GM15510 (cell line): ENCODE results near the gene CAD.

Source experiments
- POLR2A ChIP-seq: IDR thresholded peaks from 3 replicates; pipeline ENCODE4 v1.6.1; 2011; ENCODE audit warnings: borderline replicate concordance; ENCODE audit not compliant: insufficient read length; ENCODE audit errors: extremely low read depth

CAD gene

GRCh38 chr2:27212626-27213471 lies 4.3 kb upstream of the CAD start:
- no peak for TF ChIP-seq POLR2A

DNA sequence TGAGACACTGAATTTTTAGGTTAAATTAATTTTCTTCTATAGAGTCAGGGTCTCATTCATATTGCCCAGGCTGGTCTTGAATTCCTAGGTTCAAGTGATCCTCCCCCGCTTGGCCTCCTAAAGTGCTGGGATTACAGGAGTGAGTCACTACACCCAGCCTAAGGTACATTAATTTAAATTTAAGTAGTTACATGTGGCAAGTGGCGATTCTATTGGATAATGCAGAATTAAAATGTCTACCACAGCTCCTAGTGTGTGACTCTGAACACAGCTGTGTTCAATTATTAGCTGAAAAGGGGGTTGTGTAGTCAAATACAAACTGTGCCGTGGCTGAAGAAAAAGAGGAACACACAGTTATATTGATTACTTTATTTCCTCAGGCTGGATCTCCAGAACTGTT lies 2.2 kb upstream of the CAD start:
- no peak for TF ChIP-seq POLR2A

DNA sequence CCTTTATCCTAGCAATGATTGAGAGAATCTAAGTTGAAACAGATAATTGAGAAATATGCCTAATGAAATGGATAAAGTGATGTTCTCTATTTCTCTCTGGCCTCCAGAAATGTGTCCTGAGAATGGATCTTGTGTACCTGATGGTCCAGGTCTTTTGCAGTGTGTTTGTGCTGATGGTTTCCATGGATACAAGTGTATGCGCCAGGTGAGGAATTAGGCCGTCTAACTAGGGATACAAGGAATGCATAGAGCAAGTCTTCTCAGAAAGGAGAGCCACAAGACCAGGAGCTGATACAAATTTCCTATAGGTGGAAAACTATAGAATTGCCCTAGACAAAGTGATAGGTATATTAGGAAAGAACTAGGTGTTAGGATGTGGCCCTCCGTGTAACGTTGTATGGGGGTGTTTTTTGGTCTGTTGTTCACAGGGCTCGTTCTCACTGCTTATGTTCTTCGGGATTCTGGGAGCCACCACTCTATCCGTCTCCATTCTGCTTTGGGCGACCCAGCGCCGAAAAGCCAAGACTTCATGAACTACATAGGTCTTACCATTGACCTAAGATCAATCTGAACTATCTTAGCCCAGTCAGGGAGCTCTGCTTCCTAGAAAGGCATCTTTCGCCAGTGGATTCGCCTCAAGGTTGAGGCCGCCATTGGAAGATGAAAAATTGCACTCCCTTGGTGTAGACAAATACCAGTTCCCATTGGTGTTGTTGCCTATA lies 592 bp upstream of the CAD start:
- no peak for TF ChIP-seq POLR2A

- no peak for TF ChIP-seq POLR2A
These were observed 1.4 kb downstream of the CAD start for GRCh38 chr2:27218614-27219013.

DNA sequence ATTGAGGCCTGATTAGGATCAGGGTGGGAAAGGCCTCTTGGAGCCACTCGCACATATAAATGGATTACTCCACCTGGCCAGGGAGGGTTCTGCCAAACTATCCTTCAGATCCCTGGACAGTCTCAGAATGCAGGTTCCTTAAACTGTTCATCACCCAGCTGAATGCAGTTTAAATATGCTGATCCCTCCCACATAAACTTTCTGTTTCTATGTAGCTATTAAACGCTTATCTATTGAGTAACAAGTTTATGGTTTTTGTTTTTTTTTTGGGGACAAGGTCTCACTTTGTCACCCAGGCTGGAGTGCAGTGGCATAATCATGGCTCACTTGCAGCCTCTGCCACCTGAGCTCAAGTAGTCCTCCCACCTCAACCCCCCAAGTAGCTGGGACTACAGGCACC lies 1.9 kb downstream of the CAD start:
- TF ChIP-seq POLR2A = no peak

- TF ChIP-seq POLR2A = no peak
These were observed 2.9 kb downstream of the CAD start for GRCh38 chr2:27220091-27220490.

- no peak for TF ChIP-seq POLR2A
These were observed 4.0 kb downstream of the CAD start for GRCh38 chr2:27221166-27221565.

DNA sequence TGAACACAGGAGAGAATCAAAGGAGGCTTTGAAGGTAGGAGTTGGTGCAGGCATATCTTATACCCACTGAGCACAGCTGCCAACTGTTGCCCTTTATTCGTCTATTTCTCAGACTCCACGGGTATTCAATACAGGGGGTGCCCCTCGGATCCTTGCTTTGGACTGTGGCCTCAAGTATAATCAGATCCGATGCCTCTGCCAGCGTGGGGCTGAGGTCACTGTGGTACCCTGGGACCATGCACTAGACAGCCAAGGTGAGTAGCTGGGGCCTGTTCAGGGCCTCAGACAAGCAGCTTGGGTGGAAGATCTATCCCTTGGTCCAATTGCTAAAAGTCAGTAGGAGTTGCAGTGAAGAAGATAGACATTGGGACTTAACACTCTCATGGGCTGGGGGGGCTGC lies 5.2 kb downstream of the CAD start:
- TF ChIP-seq POLR2A = no peak

DNA sequence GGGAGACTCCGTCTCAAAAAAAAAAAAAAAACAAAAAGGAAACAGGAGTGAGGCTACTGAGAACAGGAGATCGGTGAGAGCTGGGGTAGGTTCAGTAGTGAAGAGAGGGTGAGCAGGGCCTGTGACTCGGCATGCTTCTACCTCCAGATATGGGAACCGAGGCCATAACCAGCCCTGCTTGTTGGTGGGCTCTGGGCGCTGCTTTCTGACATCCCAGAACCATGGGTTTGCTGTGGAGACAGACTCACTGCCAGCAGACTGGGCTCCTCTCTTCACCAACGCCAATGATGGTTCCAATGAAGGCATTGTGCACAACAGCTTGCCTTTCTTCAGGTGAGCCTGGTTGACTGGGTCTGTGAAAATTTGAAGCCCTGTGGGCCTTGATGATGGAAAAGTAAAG lies 6.2 kb downstream of the CAD start:
- no peak for TF ChIP-seq POLR2A

DNA sequence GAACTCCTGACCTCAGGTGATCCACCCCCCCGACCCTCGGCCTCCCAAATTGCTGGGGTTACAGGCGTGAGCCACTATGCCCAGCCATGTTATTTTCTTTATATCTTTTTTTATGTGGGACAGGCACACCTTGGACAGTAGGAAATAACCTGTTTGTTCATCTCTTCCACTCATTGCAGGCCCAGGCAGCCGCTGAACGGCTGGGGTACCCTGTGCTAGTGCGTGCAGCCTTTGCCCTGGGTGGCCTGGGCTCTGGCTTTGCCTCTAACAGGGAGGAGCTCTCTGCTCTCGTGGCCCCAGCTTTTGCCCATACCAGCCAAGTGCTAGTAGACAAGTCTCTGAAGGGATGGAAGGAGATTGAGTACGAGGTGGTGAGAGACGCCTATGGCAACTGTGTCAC lies 8.4 kb downstream of the CAD start:
- no peak for TF ChIP-seq POLR2A

- no peak for TF ChIP-seq POLR2A
These were observed 10.3 kb downstream of the CAD start for GRCh38 chr2:27227501-27227900.

DNA sequence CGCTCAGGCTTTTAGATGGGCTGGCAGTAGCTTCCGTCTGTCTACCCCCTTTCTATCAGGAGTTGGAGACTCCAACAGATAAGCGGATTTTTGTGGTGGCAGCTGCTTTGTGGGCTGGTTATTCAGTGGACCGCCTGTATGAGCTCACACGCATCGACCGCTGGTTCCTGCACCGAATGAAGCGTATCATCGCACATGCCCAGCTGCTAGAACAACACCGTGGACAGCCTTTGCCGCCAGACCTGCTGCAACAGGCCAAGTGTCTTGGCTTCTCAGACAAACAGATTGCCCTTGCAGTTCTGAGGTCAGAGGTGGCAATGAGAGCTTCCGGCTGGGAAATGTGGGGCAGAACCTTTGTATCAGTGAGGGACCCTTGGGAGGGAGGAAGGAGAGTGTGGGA lies 14.8 kb downstream of the CAD start:
- no peak for TF ChIP-seq POLR2A

DNA sequence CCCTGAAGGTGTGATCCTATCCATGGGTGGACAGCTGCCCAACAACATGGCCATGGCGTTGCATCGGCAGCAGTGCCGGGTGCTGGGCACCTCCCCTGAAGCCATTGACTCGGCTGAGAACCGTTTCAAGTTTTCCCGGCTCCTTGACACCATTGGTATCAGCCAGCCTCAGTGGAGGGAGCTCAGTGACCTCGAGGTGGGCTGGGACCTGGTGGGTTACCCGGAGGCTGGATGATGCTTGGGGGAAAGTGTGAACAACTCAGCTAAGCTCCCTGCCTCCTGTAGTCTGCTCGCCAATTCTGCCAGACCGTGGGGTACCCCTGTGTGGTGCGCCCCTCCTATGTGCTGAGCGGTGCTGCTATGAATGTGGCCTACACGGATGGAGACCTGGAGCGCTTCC lies 16.2 kb downstream of the CAD start:
- TF ChIP-seq POLR2A = no peak

GRCh38 chr2:27236136-27236535 lies 19.0 kb downstream of the CAD start:
- no peak for TF ChIP-seq POLR2A

DNA sequence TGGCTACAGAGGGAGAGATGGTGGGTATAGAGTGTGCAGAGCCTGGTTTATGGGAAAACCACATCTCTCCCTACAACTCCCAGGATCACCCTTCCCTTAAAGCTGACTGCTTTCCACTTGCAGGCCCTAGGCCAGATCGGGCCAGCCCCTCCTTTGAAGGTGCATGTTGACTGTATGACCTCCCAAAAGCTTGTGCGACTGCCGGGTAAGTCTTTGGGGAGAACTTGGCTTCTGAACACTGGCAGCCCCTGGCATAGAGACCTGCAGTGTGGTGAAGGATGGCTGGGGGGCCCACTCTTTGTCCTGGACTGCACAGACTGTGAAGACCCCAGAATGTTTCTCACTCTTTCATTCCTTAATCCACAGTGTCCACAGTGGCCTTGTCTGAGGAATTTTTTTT lies 19.5 kb downstream of the CAD start:
- no peak for TF ChIP-seq POLR2A
